Astrocyte (in vitro differentiated cells and primary cell): ENCODE results near the gene HNF1A. TPM values are rescaled to one million over a fixed set of nuclear protein-coding genes. Genes with fewer than 3 reads are reported as not detected.

Experiments used
- DNase-seq: peaks from one replicate; pipeline ENCODE4 v3.0.0-alpha.2; 2010; ENCODE audit warnings: low read depth
- FAIRE-seq: peaks from 2 replicates; lab custom pipeline; 2011; peaks lifted over from hg19 to GRCh38; lab: Jason Lieb, UNC
- H2AFZ ChIP-seq: 2 replicates; pipeline ENCODE4 v1.6.0; 2012; ENCODE audit warnings: low read depth, low read length, inconsistent platforms
- H3K27ac ChIP-seq: 2 replicates; pipeline ENCODE4 v1.5.1; 2011; ENCODE audit warnings: low read depth, low read length, inconsistent platforms
- H3K27me3 ChIP-seq: 2 replicates; pipeline ENCODE4 v1.6.0; 2011; ENCODE audit warnings: low read length, inconsistent platforms; ENCODE audit not compliant: insufficient read depth
- H3K36me3 ChIP-seq: 2 replicates; pipeline ENCODE4 v1.5.1; 2011; ENCODE audit warnings: low read length, inconsistent platforms; ENCODE audit not compliant: insufficient read depth
- H3K4me1 ChIP-seq: 2 replicates; pipeline ENCODE4 v1.5.1; 2011; ENCODE audit warnings: low read length, inconsistent platforms; ENCODE audit not compliant: insufficient read depth
- H3K4me2 ChIP-seq: 2 replicates; pipeline ENCODE4 v1.6.0; 2012; ENCODE audit warnings: low read length, inconsistent platforms
- H3K4me3 ChIP-seq: 2 replicates; pipeline ENCODE4 v1.5.1; 2011; ENCODE audit warnings: low read depth, mild to moderate bottlenecking, low read length, inconsistent platforms; ENCODE audit not compliant: insufficient read depth
- H3K79me2 ChIP-seq: 2 replicates; pipeline ENCODE4 v1.6.0; 2012; ENCODE audit warnings: mild to moderate bottlenecking, low read length, inconsistent platforms; ENCODE audit not compliant: insufficient read depth
- H3K9ac ChIP-seq: 2 replicates; pipeline ENCODE4 v1.6.0; 2012; ENCODE audit warnings: mild to moderate bottlenecking, low read length, inconsistent platforms
- H3K9me3 ChIP-seq: 2 replicates; pipeline ENCODE4 v1.5.1; 2012; ENCODE audit warnings: low read depth, mild to moderate bottlenecking, low read length, inconsistent platforms; ENCODE audit not compliant: insufficient read depth
- H4K20me1 ChIP-seq: 2 replicates; pipeline ENCODE4 v1.6.0; 2012; ENCODE audit warnings: low read length, inconsistent platforms; ENCODE audit not compliant: insufficient read depth
- H3K27ac Mint-ChIP-seq: one replicate; pipeline ENCODE4 v1.8.0; 2021; ENCODE audit warnings: mild to moderate bottlenecking, mixed read lengths; ENCODE audit not compliant: unreplicated experiment
- H3K27me3 Mint-ChIP-seq: one replicate; pipeline ENCODE4 v1.8.0; 2021; ENCODE audit warnings: low read depth, mixed read lengths; ENCODE audit not compliant: unreplicated experiment
- H3K36me3 Mint-ChIP-seq: one replicate; pipeline ENCODE4 v1.8.0; 2021; ENCODE audit warnings: low read depth, mixed read lengths; ENCODE audit not compliant: unreplicated experiment
- H3K4me1 Mint-ChIP-seq: one replicate; pipeline ENCODE4 v1.8.0; 2021; ENCODE audit warnings: low read depth, mixed read lengths; ENCODE audit not compliant: unreplicated experiment
- H3K4me3 Mint-ChIP-seq: one replicate; pipeline ENCODE4 v1.8.0; 2021; ENCODE audit warnings: mild to moderate bottlenecking, moderate library complexity, mixed read lengths; ENCODE audit not compliant: unreplicated experiment
- H3K9me3 Mint-ChIP-seq: one replicate; pipeline ENCODE4 v1.8.0; 2021; ENCODE audit warnings: mild to moderate bottlenecking, mixed read lengths; ENCODE audit not compliant: unreplicated experiment
- CTCF ChIP-seq: IDR thresholded peaks from 2 replicates; pipeline ENCODE4 v1.5.1; 2011; ENCODE audit warnings: low read depth, mild to moderate bottlenecking, inconsistent platforms, low read length, moderate library complexity; ENCODE audit not compliant: insufficient read depth
- EZH2 ChIP-seq: IDR thresholded peaks from 2 replicates; pipeline ENCODE4 v1.6.1; 2012; ENCODE audit warnings: mild to moderate bottlenecking, low read length, inconsistent platforms; ENCODE audit not compliant: insufficient read depth
- total RNA-seq: library from RNA; stranded (reverse); gene quantifications from 2 replicates; pipeline ENCODE4 v1.2.1, GENCODE V29; 2021

HNF1A gene
- total RNA-seq, 1 donor from 2014 or later: not detected

GRCh38 chr12:121000530-121000929, 22.2 kb downstream of the HNF1A start:
- no peak overlapping the region for H3K9ac ChIP-seq
- Mint-ChIP-seq H3K36me3 (peaks cover 23% of the 10 kb centered on the region), H3K4me3 (no peak overlapping the region), H3K9me3 (peaks cover 3% of the 10 kb centered on the region), H3K27ac (no peak overlapping the region), H3K4me1 (peaks cover 2% of the 10 kb centered on the region), H3K27me3 (peaks cover 6% of the 10 kb centered on the region)
- H3K4me1 ChIP-seq: no peaks in the 10 kb centered on the region
- FAIRE-seq (no peak), DNase-seq (no peak)
- H3K27ac ChIP-seq: no peak overlapping the region
- TF ChIP-seq CTCF: no peak
- TF ChIP-seq EZH2: no peak
- no peaks in the 10 kb centered on the region for H4K20me1 ChIP-seq
- H3K4me2 ChIP-seq: no peak overlapping the region
- no peaks in the 10 kb centered on the region for H3K79me2 ChIP-seq
- H3K27me3 ChIP-seq: no peaks in the 10 kb centered on the region
- H3K9me3 ChIP-seq: no peaks in the 10 kb centered on the region
- H3K36me3 ChIP-seq: peaks cover 8% of the 10 kb centered on the region
- no peak overlapping the region for H3K4me3 ChIP-seq
- H2AFZ ChIP-seq: no peak overlapping the region

GRCh38 chr12:121001060-121001459, 22.7 kb downstream of the HNF1A start:
- H4K20me1 ChIP-seq: no peaks in the 10 kb centered on the region
- Mint-ChIP-seq H3K9me3 (no peaks in the 10 kb centered on the region), H3K27me3 (peaks cover 3% of the 10 kb centered on the region), H3K27ac (no peak overlapping the region), H3K4me3 (no peak overlapping the region), H3K36me3 (peaks cover 20% of the 10 kb centered on the region), H3K4me1 (peaks cover 2% of the 10 kb centered on the region)
- no peaks in the 10 kb centered on the region for H3K4me1 ChIP-seq
- H3K4me3 ChIP-seq: no peak overlapping the region
- H3K9me3 ChIP-seq: no peaks in the 10 kb centered on the region
- H3K27me3 ChIP-seq: no peaks in the 10 kb centered on the region
- DNase-seq (no peak), FAIRE-seq (no peak)
- TF ChIP-seq CTCF (no peak), EZH2 (no peak)
- no peak overlapping the region for H3K27ac ChIP-seq
- no peak overlapping the region for H3K9ac ChIP-seq
- H3K36me3 ChIP-seq: peaks cover 8% of the 10 kb centered on the region
- H2AFZ ChIP-seq: no peak overlapping the region
- H3K4me2 ChIP-seq: no peak overlapping the region
- H3K79me2 ChIP-seq: no peaks in the 10 kb centered on the region

- no peak overlapping the region for H3K4me3 Mint-ChIP-seq
- no peak overlapping the region for H3K4me2 ChIP-seq
- peaks cover 10% of the 10 kb centered on the region for H3K36me3 ChIP-seq
- FAIRE-seq (no peak), DNase-seq (no peak)
- H3K27me3 ChIP-seq: no peaks in the 10 kb centered on the region
- no peak overlapping the region for H3K4me3 ChIP-seq
- no peak overlapping the region for H2AFZ ChIP-seq
- H3K27ac Mint-ChIP-seq: no peak overlapping the region
- peaks cover 2% of the 10 kb centered on the region for H3K4me1 Mint-ChIP-seq
- H3K79me2 ChIP-seq: no peaks in the 10 kb centered on the region
- no peak overlapping the region for H3K27ac ChIP-seq
- H4K20me1 ChIP-seq: no peaks in the 10 kb centered on the region
- H3K9me3 ChIP-seq: no peaks in the 10 kb centered on the region
- no peaks in the 10 kb centered on the region for H3K4me1 ChIP-seq
- H3K36me3 Mint-ChIP-seq: peaks cover 20% of the 10 kb centered on the region
- H3K9me3 Mint-ChIP-seq: no peaks in the 10 kb centered on the region
- H3K27me3 Mint-ChIP-seq: peaks cover 3% of the 10 kb centered on the region
- TF ChIP-seq CTCF (no peak), EZH2 (no peak)
- no peak overlapping the region for H3K9ac ChIP-seq
These were observed 23.6 kb downstream of the HNF1A start for GRCh38 chr12:121001841-121002483.
